H9 (cell line): ENCODE measurements around the gene GRWD1. TPM values are rescaled to one million over a fixed set of nuclear protein-coding genes. Genes with fewer than 3 reads are reported as not detected.

Experiments
- DNase-seq: peaks from one replicate; pipeline ENCODE4 v3.0.0-alpha.2; 2017
- H2AFZ ChIP-seq: one replicate; pipeline ENCODE4 v1.6.1; 2013; ENCODE audit warnings: mild to moderate bottlenecking, low read length, control low read depth, moderate library complexity
- H2AK5ac ChIP-seq: 2 replicates; pipeline ENCODE4 v1.6.1; 2013; ENCODE audit warnings: low read length, control low read depth, mixed read lengths; ENCODE audit not compliant: insufficient read length
- H2BK120ac ChIP-seq: one replicate; pipeline ENCODE4 v1.6.1; 2013; ENCODE audit warnings: low read depth, mild to moderate bottlenecking, low read length, control low read depth, inconsistent platforms; ENCODE audit not compliant: poor library complexity, severe bottlenecking
- H2BK12ac ChIP-seq: 2 replicates; pipeline ENCODE4 v1.6.1; 2013; ENCODE audit warnings: low read length, control low read depth, mixed read lengths, low read depth; ENCODE audit not compliant: insufficient read length
- H2BK15ac ChIP-seq: 2 replicates; pipeline ENCODE4 v1.6.1; 2013; ENCODE audit warnings: low read depth, low read length, control low read depth
- H2BK20ac ChIP-seq: one replicate; pipeline ENCODE4 v1.6.1; 2013; ENCODE audit warnings: low read depth, mild to moderate bottlenecking, low read length, control low read depth, inconsistent platforms; ENCODE audit not compliant: poor library complexity, severe bottlenecking
- H2BK5ac ChIP-seq: 2 replicates; pipeline ENCODE4 v1.6.1; 2013; ENCODE audit warnings: low read length, control low read depth, mixed read lengths; ENCODE audit not compliant: insufficient read length
- H3K14ac ChIP-seq: 2 replicates; pipeline ENCODE4 v1.6.1; 2013; ENCODE audit warnings: low read length, control low read depth; ENCODE audit not compliant: insufficient read depth
- H3K18ac ChIP-seq: 2 replicates; pipeline ENCODE4 v1.6.1; 2013; ENCODE audit warnings: low read depth, mild to moderate bottlenecking, mixed read lengths, low read length, control low read depth; ENCODE audit not compliant: insufficient read length
- H3K23ac ChIP-seq: 2 replicates; pipeline ENCODE4 v1.6.1; 2013; ENCODE audit warnings: low read length, control low read depth, mixed read lengths, low read depth; ENCODE audit not compliant: insufficient read length
- H3K23me2 ChIP-seq: 2 replicates; pipeline ENCODE4 v1.6.1; 2013; ENCODE audit warnings: low read depth, mild to moderate bottlenecking, mixed read lengths, low read length, control low read depth; ENCODE audit not compliant: insufficient read length, poor library complexity, severe bottlenecking
- H3K27ac ChIP-seq: 2 replicates; pipeline ENCODE4 v1.5.1; 2013; ENCODE audit warnings: low read length, control low read depth, mixed read lengths, low read depth; ENCODE audit not compliant: insufficient read length
- H3K27me3 ChIP-seq: 2 replicates; pipeline ENCODE4 v1.6.1; 2013; ENCODE audit warnings: low read length, control low read depth, inconsistent platforms; ENCODE audit not compliant: insufficient read depth
- H3K4ac ChIP-seq: 2 replicates; pipeline ENCODE4 v1.6.1; 2013; ENCODE audit warnings: low read depth, mild to moderate bottlenecking, control low read depth, inconsistent platforms, low read length, moderate library complexity
- H3K4me1 ChIP-seq: 2 replicates; pipeline ENCODE4 v1.6.1; 2013; ENCODE audit warnings: low read length, control low read depth, inconsistent platforms; ENCODE audit not compliant: insufficient read depth
- H3K4me2 ChIP-seq: 2 replicates; pipeline ENCODE4 v1.6.1; 2013; ENCODE audit warnings: low read length, control low read depth, mixed read lengths; ENCODE audit not compliant: insufficient read length, insufficient read depth
- H3K56ac ChIP-seq: 2 replicates; pipeline ENCODE4 v1.6.1; 2013; ENCODE audit warnings: low read depth, mild to moderate bottlenecking, mixed read lengths, low read length, control low read depth; ENCODE audit not compliant: insufficient read length
- H3K79me1 ChIP-seq: 2 replicates; pipeline ENCODE4 v1.6.1; 2013; ENCODE audit warnings: low read depth, mild to moderate bottlenecking, moderate library complexity, low read length, control low read depth, inconsistent platforms; ENCODE audit not compliant: insufficient read depth, poor library complexity, severe bottlenecking
- H3K79me2 ChIP-seq: 2 replicates; pipeline ENCODE4 v1.6.1; 2013; ENCODE audit warnings: low read length, control low read depth, inconsistent platforms; ENCODE audit not compliant: insufficient read depth
- H3K9ac ChIP-seq: 2 replicates; pipeline ENCODE4 v1.6.1; 2013; ENCODE audit warnings: low read length, control low read depth, mixed read lengths; ENCODE audit not compliant: insufficient read length; ENCODE audit errors: extremely low read depth
- H3K9me3 ChIP-seq: one replicate; pipeline ENCODE4 v1.6.1; 2013; ENCODE audit warnings: low read depth, low read length, inconsistent platforms; ENCODE audit not compliant: control insufficient read depth
- H3T11ph ChIP-seq: one replicate; pipeline ENCODE4 v1.6.1; 2013; ENCODE audit warnings: mild to moderate bottlenecking, low read length, control low read depth, inconsistent platforms
- H4K20me1 ChIP-seq: one replicate; pipeline ENCODE4 v1.6.1; 2013; ENCODE audit not compliant: control insufficient read depth, insufficient read length, insufficient read depth
- H4K5ac ChIP-seq: 2 replicates; pipeline ENCODE4 v1.6.1; 2013; ENCODE audit warnings: low read depth, mild to moderate bottlenecking, mixed read lengths, low read length, control low read depth; ENCODE audit not compliant: insufficient read length
- H4K8ac ChIP-seq: replicated peaks from 2 replicates; pipeline ENCODE4 v1.6.1; 2013; ENCODE audit warnings: low read length, control low read depth, mixed read lengths, low read depth; ENCODE audit not compliant: insufficient read length
- H4K91ac ChIP-seq: 2 replicates; pipeline ENCODE4 v1.6.1; 2013; ENCODE audit warnings: low read depth, mild to moderate bottlenecking, moderate library complexity, mixed read lengths, low read length, control low read depth; ENCODE audit not compliant: insufficient read length
- H3K27ac Mint-ChIP-seq, 3 experiments: 2 replicates in 2 of 3; 3 replicates in 1 of 3; pipeline ENCODE4 v1.8.0; 2020 to 2021; ENCODE audit warnings: mixed read lengths in 3 of 3, mild to moderate bottlenecking in 1 of 3, moderate library complexity in 1 of 3
- H3K27me3 Mint-ChIP-seq: 2 replicates; pipeline ENCODE4 v1.8.0; 2021; ENCODE audit warnings: low read depth, mild to moderate bottlenecking, moderate library complexity, mixed read lengths
- H3K36me3 Mint-ChIP-seq, 3 experiments: 2 replicates in 2 of 3; 3 replicates in 1 of 3; pipeline ENCODE4 v1.8.0; 2020 to 2021; ENCODE audit warnings: low read depth in 3 of 3, mixed read lengths in 3 of 3; ENCODE audit not compliant: insufficient read depth in 1 of 3
- H3K4me1 Mint-ChIP-seq, 2 experiments: 2 replicates each; pipeline ENCODE4 v1.8.0; 2020; ENCODE audit warnings: mixed read lengths in 2 of 2
- H3K4me3 Mint-ChIP-seq, 2 experiments: 2 replicates in 1 of 2; 3 replicates in 1 of 2; pipeline ENCODE4 v1.8.0; 2020 to 2021; ENCODE audit warnings: mild to moderate bottlenecking in 2 of 2, mixed read lengths in 2 of 2, moderate library complexity in 1 of 2
- H3K9me3 Mint-ChIP-seq, 2 experiments: 2 replicates in 1 of 2; 3 replicates in 1 of 2; pipeline ENCODE4 v1.8.0; 2020; ENCODE audit warnings: mild to moderate bottlenecking in 2 of 2, mixed read lengths in 2 of 2, moderate library complexity in 1 of 2
- CTCF ChIP-seq: fragments of 200-600 bp; sonication (generic); conservative IDR thresholded peaks from 3 replicates; pipeline ENCODE4 v1.8.0; 2021; ENCODE audit warnings: antibody characterized with exemption, mild to moderate bottlenecking
- WGBS: extraction: QIAGEN DNeasy Blood & Tissue Kit; methylation state at CpG from one replicate; pipeline ENCODE4 v1.1.7; 2013; ENCODE audit warnings: missing lambda C conversion rate, low lambda C conversion rate, mixed read lengths; ENCODE audit not compliant: insufficient read length; ENCODE audit errors: extremely low coverage; 5-methylcytosine and 5-hydroxymethylcytosine counted together
- total RNA-seq: library from RNA; stranded (reverse); gene quantifications from 2 replicates; pipeline ENCODE4 v1.2.1, GENCODE V29; 2021

Gene GRWD1
- total RNA-seq, 1 experiment from 2014 or later = 92.0 TPM

DNA sequence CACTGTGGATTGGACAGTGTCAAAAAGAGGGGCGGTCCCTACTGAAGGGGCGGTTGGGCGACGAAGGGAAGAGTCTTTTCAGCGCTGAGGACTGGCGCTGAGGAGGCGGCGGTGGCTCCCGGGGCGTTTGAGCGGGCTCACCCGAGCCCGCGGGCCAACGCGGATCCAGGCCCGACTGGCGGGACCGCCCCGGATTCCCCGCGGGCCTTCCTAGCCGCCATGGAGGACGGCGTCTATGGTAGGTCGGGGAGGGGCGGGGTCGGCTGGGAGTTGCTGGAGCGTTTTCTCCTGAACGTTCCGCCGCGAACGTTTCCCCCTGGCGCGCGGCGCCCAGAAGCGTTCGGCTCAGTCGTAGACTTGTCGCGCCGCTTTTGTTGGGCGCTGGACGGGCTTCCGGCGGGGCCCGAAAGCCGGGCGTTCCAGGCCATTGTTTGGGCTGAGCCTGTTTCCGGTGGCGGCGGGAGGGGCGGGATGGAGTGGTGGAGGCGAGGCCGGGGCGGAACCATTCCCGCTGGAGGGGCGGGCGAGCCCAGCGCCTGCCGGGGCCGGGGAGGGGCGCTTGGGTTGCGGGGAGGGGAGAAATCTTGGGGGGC is 23.6 kb downstream of the GRWD1 start, which contains the start of gene CYTH2:
Gene CYTH2, plus strand, starts transcription at position 81 of the 593 bp plus-strand sequence. Its CDS starts 139 bp downstream, at position 220.
- no peaks in the 10 kb centered on the region for H4K20me1 ChIP-seq
- H3K18ac ChIP-seq = peak within 1 kb of the TSS; percentile 96
- no peak within 1 kb of the TSS for H4K8ac ChIP-seq
- no peaks in the 10 kb centered on the region for H3K4me1 ChIP-seq
- peak within 1 kb of the TSS; percentile 98 for H3K14ac ChIP-seq
- no peak for TF ChIP-seq CTCF
- H3K4me1 Mint-ChIP-seq = peaks cover 6 to 16% of the 10 kb centered on the region in 2 experiments
- no peak within 1 kb of the TSS for H2AK5ac ChIP-seq
- H3K56ac ChIP-seq = no peak within 1 kb of the TSS
- no peak within 1 kb of the TSS for H2BK15ac ChIP-seq
- H3K36me3 Mint-ChIP-seq = peaks cover 33 to 45% (median 44%) of the 10 kb centered on the region in 3 experiments
- H2BK12ac ChIP-seq = no peak within 1 kb of the TSS
- no peak within 1 kb of the TSS for H2AFZ ChIP-seq
- no peaks in the 10 kb centered on the region for H3K9me3 ChIP-seq
- peak within 1 kb of the TSS; percentile 52 for H3K4me2 ChIP-seq
- H4K5ac ChIP-seq = no peak within 1 kb of the TSS
- no peak within 1 kb of the TSS for H3K27ac ChIP-seq
- peak within 1 kb of the TSS; percentile 85 for H3K9ac ChIP-seq
- H2BK20ac ChIP-seq = no peak within 1 kb of the TSS
- peaks cover 2% of the 10 kb centered on the region for H3K79me1 ChIP-seq
- no peaks in the 10 kb centered on the region; the same call in 1 of the 2 replicates for H3K79me2 ChIP-seq
- peak within 1 kb of the TSS; percentile 57; the same call in 1 of the 2 replicates for H3K4ac ChIP-seq
- no peak within 1 kb of the TSS for H4K91ac ChIP-seq
- no peaks in the 10 kb centered on the region; a peak in 2 of 5 replicates for H3K9me3 Mint-ChIP-seq
- no peaks in the 10 kb centered on the region for H3K27me3 ChIP-seq
- H3K27ac Mint-ChIP-seq = peak within 1 kb of the TSS; percentile 98 to 99 (median 98)
- H3K27me3 Mint-ChIP-seq = peaks cover 5% of the 10 kb centered on the region
- no peaks in the 10 kb centered on the region for H3K23me2 ChIP-seq
- no peak within 1 kb of the TSS for H2BK120ac ChIP-seq
- H3T11ph ChIP-seq = no peak within 1 kb of the TSS
- H2BK5ac ChIP-seq = no peak within 1 kb of the TSS
- DNase-seq = peak; percentile 86
- no CpG with 5 or more reads among the region's 66 CpGs for WGBS
- H3K23ac ChIP-seq = no peak within 1 kb of the TSS
- peak within 1 kb of the TSS; percentile 84 to 95 for H3K4me3 Mint-ChIP-seq
